EH (cell line): ENCODE data around the gene MTHFD2L.
A peak's percentile ranks its signal among the peaks of the same experiment; 100 is the strongest.

Source experiments
- DNase-seq: peaks from one replicate; pipeline ENCODE4 v3.0.0-alpha.2; 2015; ENCODE audit warnings: low read depth

MTHFD2L gene

DNA sequence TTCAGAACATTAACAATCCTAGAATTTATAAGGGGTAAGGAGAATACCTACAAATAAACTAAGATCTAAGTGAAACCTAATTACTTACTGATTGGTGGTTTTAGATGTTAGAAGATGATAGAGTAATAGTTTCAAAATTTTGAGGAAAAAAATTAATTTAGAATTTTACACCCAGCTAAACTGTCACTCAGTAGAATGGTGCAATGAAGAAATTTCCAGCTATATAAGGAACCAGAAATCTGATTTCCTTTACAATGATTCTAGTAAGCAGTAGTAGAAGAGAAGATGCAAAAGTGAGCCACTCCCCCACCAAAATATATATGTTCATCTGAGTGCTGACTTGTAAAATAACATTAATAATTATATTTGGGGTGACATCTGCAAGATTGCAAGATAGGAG, 95.0 kb downstream of the MTHFD2L start:
- DNase-seq, result no peak

DNA sequence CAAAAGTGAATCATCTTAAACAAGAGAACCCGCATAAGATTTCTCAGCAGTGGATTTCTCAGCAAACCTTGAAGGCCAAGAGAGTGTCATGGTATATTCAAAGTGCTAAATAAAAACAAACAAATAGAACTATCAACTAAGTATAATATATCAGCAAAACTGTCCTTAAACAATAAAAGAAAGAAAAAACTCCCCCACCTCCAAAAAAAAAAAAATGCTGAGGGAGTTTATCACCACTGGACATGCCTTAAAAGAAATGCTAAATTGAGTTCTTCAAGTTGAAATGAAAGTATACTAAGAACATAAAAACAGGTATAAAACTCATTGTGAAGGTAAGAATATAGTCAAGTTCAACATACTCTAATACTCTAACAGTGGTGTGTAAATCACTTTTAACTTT, 96.5 kb downstream of the MTHFD2L start:
- no peak for DNase-seq

DNA sequence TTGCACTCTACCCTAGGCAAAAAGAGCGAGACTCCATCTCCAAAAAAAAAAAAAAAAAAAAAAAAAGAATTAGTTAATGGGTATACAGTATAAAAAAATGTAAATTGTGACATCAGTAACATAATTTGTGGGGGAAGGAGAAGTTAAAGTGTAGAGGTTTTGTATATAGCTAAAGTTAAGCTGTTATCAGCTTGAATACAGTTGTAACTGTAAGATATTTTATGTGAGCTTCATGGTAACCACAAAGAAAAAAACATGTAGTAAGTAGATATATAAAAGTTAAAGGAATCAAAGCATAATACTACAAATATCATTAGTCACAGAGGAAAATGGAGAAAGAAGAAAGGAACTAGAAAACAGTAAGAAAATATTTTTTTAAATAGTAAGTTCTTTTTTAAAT, 97.2 kb downstream of the MTHFD2L start:
- DNase-seq, result no peak

DNA sequence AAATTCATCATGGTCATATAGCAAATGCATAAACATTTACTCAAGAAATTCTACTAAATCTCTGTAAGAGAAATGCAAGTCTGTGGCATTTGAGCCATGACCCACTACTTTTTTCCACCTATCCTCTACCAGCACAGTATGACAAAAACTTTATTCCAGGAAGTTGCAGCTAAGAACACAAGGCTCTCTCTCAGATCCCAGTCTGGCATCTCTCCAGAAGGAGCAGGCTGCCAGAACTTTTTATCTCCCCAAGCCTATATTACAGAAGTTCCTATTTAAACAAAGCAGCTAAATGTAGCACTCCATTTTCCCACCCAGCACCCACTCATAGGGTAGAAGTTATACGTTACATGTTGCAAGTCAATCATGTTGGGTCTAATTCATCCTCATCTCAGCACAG, 101.0 kb downstream of the MTHFD2L start:
- DNase-seq, result peak; percentile 58

DNA sequence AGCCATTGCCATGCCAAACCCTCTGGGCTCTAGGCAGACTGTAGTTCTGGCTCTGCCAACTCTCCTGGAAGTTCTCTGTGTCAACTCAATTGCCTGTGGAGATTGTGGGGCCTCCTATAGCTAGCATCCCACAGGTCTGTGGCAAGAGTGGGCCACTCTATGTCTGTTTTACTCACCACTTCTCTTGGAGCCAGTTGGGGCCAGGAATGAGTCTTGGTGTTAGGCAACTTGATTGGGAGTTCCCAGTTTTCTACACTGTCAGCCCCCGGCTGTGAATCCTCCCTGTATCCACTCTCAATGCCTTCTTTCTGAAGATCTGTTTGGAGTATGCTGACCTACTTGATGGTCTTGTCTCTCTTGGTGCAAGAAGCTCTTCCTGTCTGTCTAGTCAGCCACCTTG, 102.1 kb downstream of the MTHFD2L start:
- no peak for DNase-seq

DNA sequence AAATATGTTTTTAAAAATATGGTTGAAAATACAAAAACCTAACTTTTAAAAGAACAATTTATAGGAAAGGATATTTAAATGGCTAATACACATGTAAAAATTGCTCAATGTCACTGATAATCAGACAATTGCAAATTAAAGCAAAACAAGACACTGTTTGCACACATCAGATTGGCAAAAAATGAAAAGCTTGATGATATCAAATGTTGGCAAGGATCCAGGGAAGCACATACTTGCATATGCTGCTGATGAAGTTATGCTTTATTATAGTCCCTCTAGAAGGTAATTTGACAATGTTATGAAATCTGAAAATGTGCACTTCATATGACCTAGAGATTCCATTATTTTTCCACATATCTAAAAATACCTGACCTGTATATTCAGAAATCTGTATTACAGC, 104.6 kb downstream of the MTHFD2L start:
- no peak for DNase-seq

DNA sequence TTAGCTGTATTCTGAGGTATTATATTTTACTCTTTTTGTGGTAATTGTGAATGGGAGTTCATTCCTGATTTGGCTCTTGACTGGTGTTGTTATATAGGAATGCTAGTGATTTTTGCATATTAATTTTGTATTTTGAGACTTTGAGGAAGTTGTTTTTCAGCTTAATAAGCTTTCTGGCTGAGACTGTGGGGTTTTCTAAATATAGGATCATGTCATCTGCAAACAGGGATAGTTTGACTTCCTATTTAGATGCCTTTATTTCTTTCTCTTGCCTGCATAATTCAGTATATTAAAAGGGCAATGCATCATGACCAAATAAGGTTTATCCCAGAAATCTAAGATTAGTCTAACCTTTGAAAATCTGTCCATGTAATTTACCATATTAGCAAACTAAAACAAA, 105.6 kb downstream of the MTHFD2L start:
- DNase-seq, result no peak

DNA sequence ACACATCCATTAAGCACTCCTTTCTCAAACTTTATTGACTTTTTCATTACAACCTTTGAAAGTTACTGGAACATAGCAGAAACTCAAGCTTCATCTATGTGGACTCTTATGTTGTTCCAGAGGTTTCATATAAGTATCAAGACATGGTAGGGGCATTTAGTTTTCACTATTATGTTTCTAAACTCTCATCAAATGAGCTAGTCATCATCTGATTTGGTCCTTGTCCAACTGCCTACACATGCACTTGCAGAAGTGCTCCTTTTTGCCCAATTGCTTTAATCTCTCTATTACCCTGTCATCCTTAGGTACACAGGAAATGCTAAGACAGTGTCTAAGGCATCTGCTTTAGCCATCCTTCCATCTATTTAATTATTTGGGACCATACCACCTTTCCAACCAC, 108.2 kb downstream of the MTHFD2L start:
- DNase-seq, result peak; percentile 12

DNA sequence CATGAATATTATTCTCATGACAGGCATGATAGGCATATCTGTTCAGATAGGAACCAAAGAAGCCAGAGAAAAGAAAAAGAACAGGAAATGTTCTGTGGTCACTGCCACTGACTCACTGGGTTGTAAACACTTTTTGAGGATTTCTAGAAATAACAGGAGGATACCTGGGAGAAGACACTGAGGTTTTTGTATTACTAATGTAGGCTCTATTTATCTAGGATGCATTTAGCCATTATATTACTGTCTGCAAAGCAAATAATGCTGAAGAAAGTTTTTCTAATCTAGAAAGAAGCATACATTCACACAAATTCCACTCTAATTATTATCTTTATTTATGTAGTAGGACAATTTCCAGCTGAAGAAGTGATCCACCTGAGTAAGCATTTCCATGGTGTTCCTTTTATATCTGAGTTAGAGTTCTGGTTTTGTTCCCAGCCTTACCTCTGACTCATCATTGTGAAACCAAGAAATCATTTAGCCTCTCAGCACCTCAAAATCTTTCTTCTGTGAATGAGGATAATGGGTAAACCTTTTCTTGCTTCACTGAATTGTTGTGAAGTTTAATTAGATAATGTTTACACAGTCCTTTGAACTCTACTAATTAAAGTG, 110.2 kb downstream of the MTHFD2L start:
- DNase-seq, result peak; percentile 68

DNA sequence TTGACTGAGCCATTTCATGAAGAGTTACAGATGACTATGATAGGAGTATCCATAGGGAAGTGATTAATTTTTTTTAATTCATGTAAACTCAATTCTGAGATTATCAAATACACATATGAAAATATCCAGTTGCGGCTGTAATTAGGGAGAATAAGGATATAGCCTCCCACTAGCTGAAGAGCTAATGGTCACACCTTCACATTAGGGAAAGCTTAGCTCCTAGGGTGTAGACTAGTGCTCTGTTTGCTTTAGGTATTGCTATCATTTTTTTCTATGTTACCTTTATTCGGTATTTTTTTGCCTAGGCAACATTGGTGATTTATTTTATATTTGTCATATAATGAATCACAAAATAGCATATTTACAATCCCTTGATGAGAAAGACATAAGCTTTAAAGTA, 110.7 kb downstream of the MTHFD2L start:
- DNase-seq, result no peak

DNA sequence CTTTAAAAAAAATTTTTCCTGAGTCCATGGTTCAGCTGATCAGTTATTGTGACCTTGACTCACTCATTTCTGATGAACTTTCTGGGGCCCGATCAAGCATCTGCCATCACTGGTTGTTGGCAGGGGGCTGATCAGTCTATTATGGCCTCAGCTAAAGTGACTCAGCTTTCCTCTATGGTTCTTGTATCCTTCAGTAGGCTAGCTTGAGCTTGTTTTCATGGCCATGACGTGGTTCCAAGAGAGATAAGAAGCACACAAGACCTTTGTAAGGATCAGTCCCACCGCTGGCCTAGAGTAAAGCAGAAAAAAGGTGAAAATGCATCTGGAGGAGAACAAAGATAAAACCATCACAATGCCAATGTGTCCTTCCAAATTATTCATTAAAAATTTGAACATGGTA, 120.6 kb downstream of the MTHFD2L start:
- DNase-seq, result no peak

DNA sequence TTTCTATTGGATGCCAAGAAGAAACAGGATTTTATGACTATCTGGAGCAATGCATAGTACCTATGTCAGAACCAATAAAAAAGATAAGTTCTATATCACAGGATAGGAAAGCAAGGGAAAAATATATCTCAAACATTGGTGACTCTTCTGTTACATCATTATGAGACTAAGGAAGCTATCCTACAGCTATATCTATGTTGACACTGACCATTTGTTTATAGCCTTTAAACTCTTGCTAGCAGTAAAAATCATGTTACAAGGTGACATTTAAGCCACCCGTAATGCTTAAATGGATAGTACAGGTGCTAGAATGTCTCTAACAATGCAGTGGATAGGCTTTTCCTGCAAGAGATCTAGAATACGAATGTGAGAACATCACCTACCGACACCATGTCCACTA, 121.8 kb downstream of the MTHFD2L start:
- no peak for DNase-seq

DNA sequence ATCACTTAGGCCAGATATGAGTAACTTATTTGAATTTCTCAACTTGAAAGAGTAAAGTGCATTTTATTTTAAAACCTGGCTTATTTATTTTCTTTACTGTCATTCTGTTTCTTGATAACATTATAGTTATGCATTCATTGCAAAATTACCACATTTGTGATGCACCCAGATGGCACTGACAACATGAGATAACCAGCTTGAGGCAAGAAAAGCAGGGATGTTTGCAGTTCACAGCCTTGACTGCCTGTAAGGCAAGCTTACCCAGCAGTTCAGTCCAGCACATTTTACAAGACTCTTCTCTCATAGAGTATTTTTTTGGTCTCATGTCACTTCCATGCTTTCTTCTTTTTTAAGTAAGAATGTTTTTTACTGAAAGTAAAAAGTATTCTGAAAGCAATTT, 125.0 kb downstream of the MTHFD2L start:
- peak; percentile 32 for DNase-seq

DNA sequence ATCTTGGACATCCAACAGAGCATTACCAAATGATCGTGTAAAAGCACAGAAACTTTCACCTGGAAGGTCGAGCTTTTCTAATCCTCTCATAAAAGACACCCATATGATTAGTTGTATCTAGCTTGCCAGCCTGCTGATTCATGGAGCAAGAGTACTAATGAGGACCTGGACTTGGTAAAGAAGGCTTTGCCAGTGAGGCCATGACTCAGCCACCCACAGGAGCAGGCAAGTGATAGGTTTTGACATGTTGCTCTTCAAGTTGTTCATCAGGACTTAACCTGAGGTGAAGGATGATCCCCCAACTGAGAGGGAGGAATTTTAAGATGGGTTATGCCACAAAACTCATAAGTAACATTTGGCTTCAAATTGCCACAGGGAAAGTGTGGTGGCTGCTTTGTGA, 125.7 kb downstream of the MTHFD2L start:
- DNase-seq, result peak; percentile 89

DNA sequence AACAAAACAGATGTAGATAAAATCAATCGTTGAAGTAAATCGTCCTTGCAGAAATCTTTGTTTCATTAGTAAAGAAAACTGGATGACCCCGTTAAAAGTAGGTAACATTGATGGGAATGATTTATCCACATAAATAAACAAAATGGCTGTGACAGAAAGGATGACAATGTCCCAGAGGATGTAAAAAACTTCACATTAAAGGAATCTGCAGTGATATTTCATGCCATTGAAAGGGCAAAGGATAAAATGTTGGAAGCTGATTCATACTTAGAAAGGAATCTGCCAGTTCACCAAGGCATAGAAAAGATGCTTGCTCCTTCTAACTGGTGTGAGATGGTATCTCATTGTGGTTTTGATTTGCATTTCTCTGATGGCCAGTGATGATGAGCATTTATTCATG, 126.1 kb downstream of the MTHFD2L start:
- DNase-seq, result peak; percentile 95

DNA sequence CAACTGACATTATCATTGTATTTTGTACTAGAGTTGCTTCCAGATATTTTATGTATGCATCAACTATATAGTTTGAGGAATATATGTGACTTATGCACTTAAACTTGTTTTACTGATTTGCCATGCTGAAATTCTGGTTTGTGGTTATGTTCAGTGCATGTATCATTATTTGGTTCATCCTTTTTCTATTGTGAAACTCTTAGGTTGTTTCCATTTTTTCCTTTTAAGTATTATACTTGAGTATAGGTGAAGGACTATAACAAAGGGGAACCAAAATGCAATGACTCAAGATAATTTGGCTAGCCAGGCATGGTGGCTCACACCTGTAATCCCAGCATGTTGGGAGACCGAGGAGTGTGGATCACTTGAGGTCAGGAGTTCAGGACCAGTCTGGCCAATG, 129.2 kb downstream of the MTHFD2L start:
- DNase-seq, result no peak

DNA sequence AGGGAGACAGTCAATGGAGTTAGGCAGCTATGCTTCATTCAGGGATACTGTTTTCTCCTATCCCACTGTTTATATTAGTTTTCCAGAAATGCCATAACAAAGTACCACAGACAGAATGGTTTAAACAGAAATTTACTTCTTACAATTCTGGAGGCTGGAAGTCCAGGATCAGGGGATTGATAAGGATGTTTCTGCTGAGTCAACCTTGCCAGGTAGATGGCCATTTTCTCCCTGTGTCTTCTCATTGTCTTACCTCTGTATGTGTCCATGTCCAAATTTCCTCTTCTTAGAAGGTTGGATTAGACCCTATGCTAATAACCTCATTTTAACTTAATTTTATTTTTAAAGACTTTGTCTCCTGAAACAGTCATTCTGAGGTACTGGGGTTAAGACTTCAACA, 129.9 kb downstream of the MTHFD2L start:
- DNase-seq, result no peak

DNA sequence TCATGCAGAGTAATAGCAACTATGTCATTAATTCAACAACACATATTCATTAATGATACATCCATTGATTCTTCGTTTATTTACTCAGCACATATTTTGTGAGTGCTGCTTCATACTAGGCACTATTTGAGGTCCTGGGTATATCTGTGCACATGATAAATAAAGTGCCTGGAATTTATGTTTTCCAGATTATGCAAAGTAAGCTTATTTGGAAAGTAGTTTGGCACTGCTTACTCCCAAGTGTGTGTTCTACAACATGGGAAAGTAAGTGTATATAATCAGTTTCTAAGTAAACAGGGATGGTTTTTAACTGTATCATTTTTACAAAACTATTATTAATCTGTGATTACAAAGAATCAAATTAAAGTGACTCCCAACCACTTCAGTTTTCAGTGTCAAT, 133.6 kb downstream of the MTHFD2L start:
- DNase-seq, result peak; percentile 1

DNA sequence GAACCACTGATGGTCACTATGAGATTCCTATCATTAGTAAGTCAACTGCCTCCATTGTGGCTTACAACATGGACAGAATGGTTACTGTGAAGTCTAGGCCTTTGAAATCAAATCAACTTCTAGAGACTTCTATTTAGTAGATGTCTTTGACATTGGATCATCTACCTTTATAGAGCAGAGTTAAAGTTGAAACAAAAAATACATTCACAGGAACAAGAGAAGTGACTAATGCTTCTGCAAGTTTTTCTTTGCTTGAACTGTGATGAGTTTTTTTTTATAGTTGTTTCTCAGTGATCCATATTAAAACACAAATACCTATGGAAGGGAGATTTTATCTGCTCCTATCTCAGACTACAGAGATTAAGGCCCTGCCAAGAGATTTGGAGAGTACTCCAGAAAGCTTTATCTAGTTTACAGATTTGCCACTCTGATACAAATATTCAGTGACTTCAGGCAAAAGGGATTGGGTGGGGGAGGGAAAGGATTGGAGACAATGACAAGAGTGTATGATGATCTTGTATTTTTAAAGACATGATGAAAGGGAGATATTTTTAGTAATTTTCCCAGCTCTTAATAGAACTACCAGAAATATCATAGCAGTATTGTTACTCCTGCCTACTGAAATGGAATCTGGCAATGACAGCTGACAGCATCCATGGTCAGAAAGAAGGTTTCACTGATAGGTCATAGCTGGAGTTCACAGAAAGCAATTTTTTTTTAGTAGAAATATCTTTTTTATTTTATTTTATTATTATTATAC, 134.4 kb downstream of the MTHFD2L start:
- peak; percentile 10 for DNase-seq

DNA sequence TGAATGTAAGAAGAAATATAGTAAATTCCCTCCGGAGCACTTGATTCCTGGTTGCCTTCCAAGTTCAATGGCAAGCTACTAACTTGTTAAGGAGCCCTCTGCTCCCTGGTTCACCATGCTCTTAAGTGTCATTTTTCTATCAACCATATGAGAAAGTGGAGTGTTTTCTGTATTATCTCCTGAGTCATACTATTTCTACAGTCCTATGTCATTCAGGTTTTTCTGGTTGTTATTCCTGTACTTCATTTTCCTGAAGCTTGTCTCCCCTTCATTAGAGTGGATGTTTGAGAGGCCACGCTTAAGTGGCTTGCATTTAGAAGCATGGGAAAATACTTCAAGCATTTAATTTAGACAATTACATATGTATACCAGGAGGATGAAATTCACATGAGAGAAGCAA, 135.6 kb downstream of the MTHFD2L start:
- no peak for DNase-seq

DNA sequence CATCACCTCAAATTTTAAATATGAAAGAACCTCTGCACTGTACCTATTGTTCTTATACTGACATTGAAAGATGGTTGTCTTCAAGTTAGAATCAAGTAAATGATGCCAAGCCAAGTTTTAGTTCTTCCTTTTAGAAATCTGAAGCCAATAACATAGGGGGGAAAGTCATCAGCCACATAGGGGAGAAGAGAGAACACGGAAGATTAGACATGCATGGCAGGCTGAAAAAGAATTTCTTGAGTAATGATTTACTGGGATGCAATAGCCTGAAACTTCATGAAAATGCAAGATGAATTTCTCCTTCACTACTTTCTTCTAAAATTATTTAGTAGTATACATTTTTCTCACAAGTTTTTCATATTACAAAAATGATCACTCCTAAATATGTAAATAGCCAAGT, 136.8 kb downstream of the MTHFD2L start:
- DNase-seq, result no peak

DNA sequence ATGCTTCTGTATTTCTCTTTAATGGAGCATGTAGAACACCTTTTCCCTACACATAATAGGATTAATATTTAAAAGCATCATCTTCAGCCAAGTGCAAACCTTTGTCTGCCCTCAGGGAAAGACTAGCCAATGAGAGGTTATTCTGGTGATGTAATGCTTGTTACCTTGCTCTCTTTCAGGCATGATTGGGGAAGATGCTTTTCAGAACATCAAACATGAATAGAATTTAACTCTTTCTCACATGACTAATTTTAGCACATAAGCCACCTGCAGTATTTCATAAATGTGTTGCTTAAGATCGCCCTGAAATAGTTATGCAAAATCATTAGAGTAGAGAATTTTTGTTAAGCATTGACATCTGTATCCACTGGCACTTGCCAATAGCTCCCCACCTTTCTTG, 139.6 kb downstream of the MTHFD2L start:
- no peak for DNase-seq

DNA sequence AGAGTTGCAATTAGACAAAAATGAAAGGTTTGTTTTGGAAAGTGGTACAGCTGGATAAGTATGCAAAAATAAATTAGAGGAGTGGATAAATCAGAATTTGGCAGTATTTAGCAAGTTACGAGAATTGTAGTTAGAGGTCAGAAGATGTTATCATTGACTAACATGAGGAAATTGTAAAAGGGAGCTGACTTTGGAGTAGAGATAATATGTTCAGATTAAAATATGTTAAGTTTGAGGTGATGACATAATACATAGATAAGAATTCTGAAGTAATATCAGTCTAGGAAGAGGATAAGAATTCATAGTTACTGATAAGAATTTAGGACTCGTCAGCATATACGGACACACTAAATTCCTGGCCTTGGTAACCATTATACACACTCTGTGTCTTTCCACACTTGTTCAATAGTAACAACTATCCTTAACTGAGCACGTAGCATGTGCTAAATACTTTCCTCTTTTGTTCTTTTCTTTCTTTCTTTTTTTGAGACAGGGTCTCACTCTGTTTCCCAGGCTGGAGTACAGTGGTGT, 146.2 kb downstream of the MTHFD2L start:
- no peak for DNase-seq

DNA sequence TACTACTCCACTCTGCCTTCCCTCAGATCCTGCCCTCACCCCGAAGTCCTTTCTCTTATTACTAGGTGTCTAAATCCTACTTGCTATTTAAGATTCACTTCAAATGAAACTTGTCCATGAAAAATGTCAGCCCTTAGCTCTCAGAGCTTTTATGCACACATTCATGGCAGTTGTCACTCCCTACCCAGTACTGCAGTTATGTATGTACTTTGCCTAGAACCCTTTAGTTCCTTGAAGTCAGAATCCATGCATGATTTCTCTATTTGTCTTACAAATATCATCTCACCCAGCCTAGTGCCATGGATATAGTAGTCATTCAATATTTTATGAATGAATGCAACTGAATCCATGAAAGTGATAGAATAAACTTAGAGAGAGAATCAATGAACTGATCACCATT, 147.1 kb downstream of the MTHFD2L start:
- DNase-seq, result no peak
